Lower leg skin (tissue), 3 donors: ENCODE measurements around the gene MACROD1.

ENCODE experiments used
- POLR2A ChIP-seq, 2 donors: fragments of 450-650 bp; IDR thresholded peaks; one replicate each; pipeline ENCODE4 v1.6.1; 2016 to 2017; ENCODE audit warnings: antibody characterized with exemption in 2 of 2, mild to moderate bottlenecking in 1 of 2, moderate library complexity in 1 of 2
- TF ChIP-seq, protein P1 (sequence below), 3 donors: fragments of 450-650 bp; IDR thresholded peaks; one replicate each; pipeline ENCODE4 v1.5.1; 2016; ENCODE audit warnings: antibody characterized with exemption in 3 of 3, mild to moderate bottlenecking in 3 of 3, moderate library complexity in 2 of 3

DNA sequence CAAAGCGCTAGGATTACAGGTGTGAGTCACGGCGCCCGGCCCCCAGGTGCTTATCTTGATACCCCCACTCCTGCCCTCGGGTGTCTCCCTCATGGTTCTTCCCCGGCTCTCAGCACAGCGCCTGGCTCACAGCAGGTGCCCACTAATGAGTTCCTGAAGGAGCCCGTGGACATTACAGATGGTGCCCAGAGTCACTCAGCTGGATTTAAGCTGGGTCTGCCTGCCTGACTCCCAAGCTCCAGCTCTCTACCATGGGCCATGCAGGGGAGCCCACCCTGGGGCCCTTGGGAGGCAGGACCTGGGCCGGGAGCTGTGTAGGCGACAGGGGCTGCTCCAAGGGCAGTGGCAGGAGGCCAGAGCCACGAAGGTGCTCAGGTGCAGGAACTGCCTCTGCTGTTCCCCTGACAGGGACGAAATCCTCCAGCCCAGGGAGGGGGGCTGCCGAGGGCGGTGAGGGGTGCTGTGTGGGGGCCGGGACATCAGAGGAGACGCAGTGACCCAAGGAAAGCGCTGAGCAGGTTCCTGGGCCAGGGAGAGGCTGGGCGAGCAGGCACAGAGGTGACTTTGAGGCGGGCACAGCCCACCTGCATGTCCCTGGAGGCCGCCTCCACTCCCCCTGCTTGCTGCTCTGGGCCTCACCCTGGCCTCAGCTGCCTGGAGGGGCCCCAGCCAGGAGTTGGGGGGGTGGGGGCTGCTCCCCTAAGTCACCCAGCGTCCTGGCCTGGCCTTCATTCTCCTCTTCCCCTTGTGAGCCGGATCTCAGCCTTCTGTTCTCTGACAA lies 144.7 kb downstream of the MACROD1 start:
- TF ChIP-seq, protein P1, sequence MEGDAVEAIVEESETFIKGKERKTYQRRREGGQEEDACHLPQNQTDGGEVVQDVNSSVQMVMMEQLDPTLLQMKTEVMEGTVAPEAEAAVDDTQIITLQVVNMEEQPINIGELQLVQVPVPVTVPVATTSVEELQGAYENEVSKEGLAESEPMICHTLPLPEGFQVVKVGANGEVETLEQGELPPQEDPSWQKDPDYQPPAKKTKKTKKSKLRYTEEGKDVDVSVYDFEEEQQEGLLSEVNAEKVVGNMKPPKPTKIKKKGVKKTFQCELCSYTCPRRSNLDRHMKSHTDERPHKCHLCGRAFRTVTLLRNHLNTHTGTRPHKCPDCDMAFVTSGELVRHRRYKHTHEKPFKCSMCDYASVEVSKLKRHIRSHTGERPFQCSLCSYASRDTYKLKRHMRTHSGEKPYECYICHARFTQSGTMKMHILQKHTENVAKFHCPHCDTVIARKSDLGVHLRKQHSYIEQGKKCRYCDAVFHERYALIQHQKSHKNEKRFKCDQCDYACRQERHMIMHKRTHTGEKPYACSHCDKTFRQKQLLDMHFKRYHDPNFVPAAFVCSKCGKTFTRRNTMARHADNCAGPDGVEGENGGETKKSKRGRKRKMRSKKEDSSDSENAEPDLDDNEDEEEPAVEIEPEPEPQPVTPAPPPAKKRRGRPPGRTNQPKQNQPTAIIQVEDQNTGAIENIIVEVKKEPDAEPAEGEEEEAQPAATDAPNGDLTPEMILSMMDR (IDR thresholded peaks at IDR 0.05): no peak
- TF ChIP-seq POLR2A (IDR thresholded peaks at IDR 0.05): no peak
